ENCODE results near the gene DARS2. TPM values are rescaled to one million over a fixed set of nuclear protein-coding genes. Genes with fewer than 3 reads are reported as not detected.
"Not testable (repeated sequence)": the region's sequence is repeated elsewhere in the genome, so short reads cannot be mapped to it uniquely, and the experiment has no call there.

DARS2 gene
- total RNA-seq, 2 donors from 2014 or later = 25.8 to 38.5 TPM

DNA sequence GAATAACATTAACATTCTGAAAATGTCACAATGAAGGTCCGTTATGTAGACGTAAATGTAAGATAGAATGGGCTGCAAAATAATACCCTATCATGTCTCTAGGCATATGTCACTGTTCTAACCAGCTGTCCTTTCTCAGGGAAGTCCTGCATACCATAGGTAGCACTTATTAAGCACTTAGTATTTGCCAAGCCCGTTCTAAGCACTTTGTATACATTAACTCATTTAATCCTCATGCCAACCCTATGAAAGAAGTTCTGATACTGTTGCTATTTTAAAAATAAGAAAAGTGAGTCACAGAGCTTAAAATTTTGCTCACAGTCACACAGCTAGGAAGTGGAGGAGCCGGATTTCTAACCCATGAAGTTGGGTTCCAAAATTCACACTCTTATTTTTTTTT lies 27.6 kb downstream of the DARS2 start:
- Mint-ChIP-seq H3K4me3 (no peak overlapping the region), H3K27ac (no peak overlapping the region), H3K27me3 (no peaks in the 10 kb centered on the region), H3K4me1 (no peaks in the 10 kb centered on the region), H3K9me3 (no peaks in the 10 kb centered on the region), H3K36me3 (ENCODE audit: low read depth) (peaks cover 94% of the 10 kb centered on the region)
- no peak for ATAC-seq (replicated peaks)

DNA sequence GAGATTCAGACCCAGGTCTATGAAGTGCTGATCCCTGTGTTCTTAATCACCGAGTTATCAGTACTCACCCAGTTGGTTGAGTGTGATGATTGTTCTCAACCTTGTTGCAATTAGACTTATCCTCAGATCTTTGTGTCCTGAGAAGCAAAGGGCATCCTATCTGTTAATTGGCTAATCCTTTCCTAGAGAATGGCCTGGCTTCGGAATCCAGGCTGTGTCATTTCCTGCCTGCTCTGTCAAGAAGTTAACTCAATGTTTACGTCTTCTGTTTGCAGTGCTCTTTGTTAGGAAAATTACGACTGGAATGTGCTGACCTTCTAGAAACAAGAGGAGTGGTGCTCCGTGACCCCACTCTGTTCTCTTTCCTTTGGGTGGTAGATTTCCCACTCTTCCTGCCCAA lies 28.6 kb downstream of the DARS2 start:
- Mint-ChIP-seq H3K9me3 (no peaks in the 10 kb centered on the region), H3K27ac (no peak overlapping the region), H3K4me3 (no peak overlapping the region), H3K4me1 (no peaks in the 10 kb centered on the region), H3K27me3 (no peaks in the 10 kb centered on the region), H3K36me3 (ENCODE audit: low read depth) (peaks cover 93% of the 10 kb centered on the region)
- ATAC-seq (replicated peaks) = no peak

DNA sequence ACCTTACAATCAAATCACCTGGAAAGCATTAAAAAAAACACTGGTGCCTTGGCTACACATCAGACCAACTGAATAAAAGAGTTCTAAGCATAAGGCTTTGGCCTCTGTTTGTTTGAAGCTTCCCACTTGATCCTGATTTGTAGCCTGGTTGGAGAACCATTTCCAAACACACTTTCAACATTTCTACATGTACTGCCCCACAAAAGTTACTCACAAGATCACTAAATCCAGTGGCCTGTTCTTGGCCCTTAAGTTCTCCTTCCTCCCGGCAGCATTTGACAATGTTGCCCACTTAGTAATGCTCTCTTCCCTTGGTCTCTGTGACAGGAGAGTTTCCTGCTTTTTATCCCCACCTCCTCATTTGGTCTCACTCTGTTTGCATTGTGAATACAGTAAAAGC lies 31.5 kb downstream of the DARS2 start:
- Mint-ChIP-seq H3K4me3 (no peak overlapping the region), H3K27ac (peak overlapping the region; percentile 6), H3K27me3 (no peaks in the 10 kb centered on the region), H3K9me3 (no peaks in the 10 kb centered on the region), H3K36me3 (ENCODE audit: low read depth) (peaks cover 93% of the 10 kb centered on the region), H3K4me1 (no peaks in the 10 kb centered on the region)
- ATAC-seq (replicated peaks) = no peak

DNA sequence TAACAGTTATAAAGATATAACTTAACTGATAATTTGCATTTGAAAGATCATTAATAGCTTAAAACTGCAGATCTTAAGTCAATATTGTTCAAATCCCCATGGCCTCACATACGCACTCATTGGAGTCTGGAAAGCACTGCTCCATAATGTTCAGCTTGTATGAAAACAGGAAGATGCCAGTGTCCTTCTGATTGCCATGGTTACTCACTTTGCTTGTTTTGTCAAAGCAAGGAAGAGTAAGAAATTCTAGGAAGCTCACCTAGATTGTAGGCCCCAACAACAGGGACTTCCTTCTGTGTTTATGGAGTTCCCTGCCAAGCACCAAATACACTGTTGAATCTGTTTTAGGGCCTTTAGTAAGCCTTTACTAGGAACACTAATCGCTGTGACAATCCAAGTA lies 32.4 kb downstream of the DARS2 start:
- no peak for ATAC-seq (replicated peaks)
- Mint-ChIP-seq H3K4me3 (no peak overlapping the region), H3K9me3 (no peaks in the 10 kb centered on the region), H3K27me3 (no peaks in the 10 kb centered on the region), H3K27ac (no peak overlapping the region), H3K4me1 (no peaks in the 10 kb centered on the region), H3K36me3 (ENCODE audit: low read depth) (peaks cover 89% of the 10 kb centered on the region)

GRCh38 chr1:173857363-173857917 lies 33.0 kb downstream of the DARS2 start:
- ATAC-seq (replicated peaks) = no peak
- Mint-ChIP-seq H3K27me3 (no peaks in the 10 kb centered on the region), H3K27ac (peak overlapping the region; percentile 55), H3K4me3 (no peak overlapping the region), H3K4me1 (no peaks in the 10 kb centered on the region), H3K36me3 (ENCODE audit: low read depth) (peaks cover 89% of the 10 kb centered on the region), H3K9me3 (no peaks in the 10 kb centered on the region)

GRCh38 chr1:173859547-173859946 lies 35.1 kb downstream of the DARS2 start:
- peaks cover 89% of the 10 kb centered on the region for H3K36me3 Mint-ChIP-seq (ENCODE audit: low read depth)
- H3K27ac Mint-ChIP-seq; H3K9me3 Mint-ChIP-seq; H3K27me3 Mint-ChIP-seq; ATAC-seq (replicated peaks); H3K4me1 Mint-ChIP-seq; H3K4me3 Mint-ChIP-seq: not testable (repeated sequence)

GRCh38 chr1:173860065-173860464 lies 35.6 kb downstream of the DARS2 start:
- no peaks in the 10 kb centered on the region for H3K9me3 Mint-ChIP-seq
- H3K4me3 Mint-ChIP-seq = no peak overlapping the region
- H3K27ac Mint-ChIP-seq = no peak overlapping the region
- H3K36me3 Mint-ChIP-seq (ENCODE audit: low read depth) = peaks cover 89% of the 10 kb centered on the region
- H3K27me3 Mint-ChIP-seq = no peaks in the 10 kb centered on the region
- H3K4me1 Mint-ChIP-seq = peaks cover 13% of the 10 kb centered on the region
- no peak for ATAC-seq (replicated peaks)

DNA sequence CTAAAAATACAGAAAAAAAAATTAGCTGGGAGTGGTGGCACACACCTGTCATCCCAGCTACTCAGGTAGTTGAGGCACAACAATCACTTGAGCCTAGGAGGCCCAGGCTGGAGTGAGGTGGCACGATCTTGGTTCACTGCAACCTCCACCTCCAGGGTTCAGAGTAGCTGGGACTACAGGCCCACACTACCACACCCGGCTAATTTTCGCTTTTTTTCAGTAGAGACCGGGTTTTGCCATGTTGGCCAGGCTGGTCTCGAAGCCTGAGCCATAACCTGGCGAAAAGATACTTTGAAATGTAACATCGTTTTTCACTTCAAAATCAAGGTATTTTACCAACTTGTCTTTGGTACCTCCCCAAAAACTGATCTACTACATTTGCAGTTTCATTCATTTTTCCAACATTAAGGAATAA lies 37.3 kb downstream of the DARS2 start:
- H3K36me3 Mint-ChIP-seq (ENCODE audit: low read depth) = peaks cover 89% of the 10 kb centered on the region
- H3K9me3 Mint-ChIP-seq = no peaks in the 10 kb centered on the region
- H3K4me3 Mint-ChIP-seq = no peak overlapping the region
- peak overlapping the region; percentile 52 for H3K27ac Mint-ChIP-seq
- peaks cover 18% of the 10 kb centered on the region for H3K4me1 Mint-ChIP-seq
- no peaks in the 10 kb centered on the region for H3K27me3 Mint-ChIP-seq
- no peak for ATAC-seq (replicated peaks)

DNA sequence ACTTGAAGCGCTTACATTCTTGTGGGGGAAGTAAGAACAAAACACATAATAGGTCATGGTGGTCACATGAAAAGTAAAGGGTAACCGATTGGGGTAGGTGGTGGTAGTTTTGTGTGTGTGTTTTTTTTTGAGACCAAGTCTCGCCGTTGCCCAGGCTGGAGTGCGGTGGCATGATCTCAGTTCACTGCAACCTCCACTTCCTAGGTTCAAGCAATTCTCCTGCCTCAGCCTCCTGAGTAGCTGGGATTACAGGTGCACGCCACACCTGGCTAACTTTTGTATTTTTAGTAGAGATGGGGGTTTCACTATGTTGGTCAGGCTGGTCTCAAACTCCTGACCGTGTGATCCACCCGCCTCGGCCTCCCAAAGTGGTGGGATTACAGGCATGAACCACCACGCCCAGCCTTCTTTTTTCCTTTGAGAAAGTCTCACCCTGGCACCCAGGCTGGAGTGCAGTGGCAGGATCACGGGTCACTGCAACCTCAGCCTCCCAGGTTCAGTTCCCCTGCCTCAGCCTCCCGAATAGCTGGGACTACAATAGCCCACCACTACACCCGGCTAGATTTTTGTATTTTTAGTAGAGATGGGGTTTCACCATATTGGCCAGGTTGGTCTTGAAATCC lies 37.8 kb downstream of the DARS2 start:
- not testable (repeated sequence) for ATAC-seq (replicated peaks); H3K27me3 Mint-ChIP-seq; H3K9me3 Mint-ChIP-seq
- peaks cover 93% of the 10 kb centered on the region for H3K36me3 Mint-ChIP-seq (ENCODE audit: low read depth)
- peak overlapping the region; percentile 93 for H3K27ac Mint-ChIP-seq
- peak overlapping the region; percentile 88 for H3K4me3 Mint-ChIP-seq
- peaks cover 18% of the 10 kb centered on the region for H3K4me1 Mint-ChIP-seq

DNA sequence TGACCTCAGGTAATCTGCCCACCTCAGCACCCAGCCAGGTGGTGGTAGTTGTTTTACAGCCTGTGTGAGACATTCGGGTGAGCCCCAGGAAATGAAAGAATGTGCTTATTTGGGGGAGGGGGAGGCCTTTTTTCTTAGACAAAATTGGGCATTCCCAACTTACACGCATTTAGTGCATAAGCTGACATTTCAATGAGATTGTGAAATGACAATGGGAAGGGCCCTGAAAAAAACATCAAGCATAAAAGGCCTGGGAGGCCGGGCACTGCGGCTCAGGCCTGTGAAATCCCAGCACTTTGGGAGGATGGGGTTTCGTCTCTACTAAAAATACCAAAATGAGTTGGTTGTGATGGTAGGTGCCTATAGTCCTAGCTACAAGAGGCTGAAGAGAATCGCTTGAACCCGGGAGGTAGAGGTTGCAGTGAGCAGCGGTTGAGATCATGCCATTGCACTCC lies 38.3 kb downstream of the DARS2 start:
- peak overlapping the region; percentile 88 for H3K4me3 Mint-ChIP-seq
- no peaks in the 10 kb centered on the region for H3K27me3 Mint-ChIP-seq
- no peaks in the 10 kb centered on the region for H3K9me3 Mint-ChIP-seq
- peaks cover 18% of the 10 kb centered on the region for H3K4me1 Mint-ChIP-seq
- peaks cover 93% of the 10 kb centered on the region for H3K36me3 Mint-ChIP-seq (ENCODE audit: low read depth)
- H3K27ac Mint-ChIP-seq = peak overlapping the region; percentile 93
- ATAC-seq (replicated peaks) = no peak

- Mint-ChIP-seq H3K4me1 (peaks cover 18% of the 10 kb centered on the region), H3K9me3 (no peaks in the 10 kb centered on the region), H3K4me3 (peak overlapping the region; percentile 88), H3K27ac (peak overlapping the region; percentile 93), H3K27me3 (no peaks in the 10 kb centered on the region), H3K36me3 (ENCODE audit: low read depth) (peaks cover 91% of the 10 kb centered on the region)
- ATAC-seq (replicated peaks) = no peak
These were observed 39.0 kb downstream of the DARS2 start for GRCh38 chr1:173863224-173864161.

DNA sequence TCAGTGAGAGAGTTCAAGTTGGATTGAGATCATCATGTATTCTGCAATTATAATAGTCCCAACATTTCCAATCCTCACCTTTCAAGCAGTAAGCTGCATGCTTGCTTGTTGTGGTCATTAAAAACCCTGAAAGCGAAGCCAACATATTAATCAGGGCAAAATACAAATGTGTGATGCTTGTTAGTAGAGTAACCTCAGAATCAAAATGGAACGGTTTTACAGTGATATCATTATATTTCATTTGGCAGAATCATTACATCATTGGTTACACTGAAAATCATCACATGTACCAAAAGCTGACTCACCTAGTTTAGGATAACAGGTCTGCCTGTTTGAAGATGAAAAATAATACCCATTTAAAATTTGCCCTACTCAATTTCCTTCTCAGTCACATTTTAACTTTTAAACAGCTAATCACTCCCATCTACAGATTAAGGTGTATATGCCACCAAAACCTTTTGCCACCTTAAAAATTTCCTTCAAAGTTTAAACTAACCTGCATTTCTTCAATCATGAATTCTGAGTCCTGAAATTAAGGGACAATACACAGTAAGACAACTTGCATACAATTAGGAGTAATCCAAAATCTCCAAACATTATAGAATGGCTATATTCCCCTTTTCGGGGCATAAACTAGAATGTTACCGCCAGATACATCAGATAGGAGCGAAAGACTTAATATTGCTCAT lies 39.9 kb downstream of the DARS2 start:
- H3K27ac Mint-ChIP-seq = peak overlapping the region; percentile 93
- H3K4me1 Mint-ChIP-seq = peaks cover 18% of the 10 kb centered on the region
- peak overlapping the region; percentile 88 for H3K4me3 Mint-ChIP-seq
- ATAC-seq (replicated peaks) = no peak
- H3K27me3 Mint-ChIP-seq = no peaks in the 10 kb centered on the region
- H3K9me3 Mint-ChIP-seq = no peaks in the 10 kb centered on the region
- H3K36me3 Mint-ChIP-seq (ENCODE audit: low read depth) = peaks cover 86% of the 10 kb centered on the region

GRCh38 chr1:173865468-173866164 lies 41.1 kb downstream of the DARS2 start:
- Mint-ChIP-seq H3K36me3 (ENCODE audit: low read depth) (peaks cover 78% of the 10 kb centered on the region), H3K9me3 (no peaks in the 10 kb centered on the region), H3K4me3 (peak overlapping the region; percentile 88), H3K4me1 (peaks cover 23% of the 10 kb centered on the region), H3K27me3 (no peaks in the 10 kb centered on the region), H3K27ac (peak overlapping the region; percentile 93)
- ATAC-seq (replicated peaks) = no peak

Measured in activated T-helper 17 cell treated with anti-CD3 and anti-CD28 coated beads, Interleukin-2, amount 50 U/mL, for 72 hours (primary cell).